HepG2 (cell line): ENCODE data around the gene AIF1. TPM values are rescaled to one million over a fixed set of nuclear protein-coding genes. Genes with fewer than 3 reads are reported as not detected.

ENCODE experiments used
- ATM ChIP-seq: fragments of 450-650 bp; IDR thresholded peaks from 2 replicates; pipeline ENCODE4 v1.7.1; 2017; ENCODE audit warnings: mild to moderate bottlenecking, borderline replicate concordance
- BCL3 ChIP-seq: sonication (generic); formaldehyde crosslinking; IDR thresholded peaks from 2 replicates; pipeline ENCODE4 v1.5.1; 2020; ENCODE audit warnings: mild to moderate bottlenecking, missing genetic modification reagents, moderate library complexity
- CSRNP2 ChIP-seq: sonication (generic); formaldehyde crosslinking; conservative IDR thresholded peaks from 2 replicates; pipeline ENCODE4 v1.8.0; 2022; ENCODE audit warnings: low read depth, missing genetic modification reagents
- DNMT1 ChIP-seq: sonication (generic); formaldehyde crosslinking; IDR thresholded peaks from 2 replicates; pipeline ENCODE4 v1.5.1; 2020; ENCODE audit warnings: mild to moderate bottlenecking, missing genetic modification reagents
- DRAP1 ChIP-seq: IDR thresholded peaks from 2 replicates; pipeline ENCODE4 v1.6.1; 2016; ENCODE audit warnings: missing genetic modification reagents, missing compliant biosample characterization
- GATAD2A ChIP-seq: IDR thresholded peaks from 2 replicates; pipeline ENCODE4 v1.6.1; 2016
- HNF4A ChIP-seq: sonication (generic); formaldehyde crosslinking; IDR thresholded peaks from 2 replicates; pipeline ENCODE4 v1.4.0; 2020; ENCODE audit warnings: missing genetic modification reagents
- JARID2 ChIP-seq: sonication (generic); formaldehyde crosslinking; IDR thresholded peaks from 2 replicates; pipeline ENCODE4 v1.8.1; 2023; ENCODE audit warnings: missing genetic modification reagents, inconsistent platforms; ENCODE audit not compliant: insufficient replicate concordance
- KLF12 ChIP-seq: sonication (generic); formaldehyde crosslinking; IDR thresholded peaks from 2 replicates; pipeline ENCODE4 v1.4.0; 2020; ENCODE audit warnings: missing genetic modification reagents, borderline replicate concordance
- NFE2L1 ChIP-seq: sonication (generic); formaldehyde crosslinking; IDR thresholded peaks from 2 replicates; pipeline ENCODE4 v1.4.0; 2020; ENCODE audit warnings: missing genetic modification reagents, mild to moderate bottlenecking, borderline replicate concordance
- NR3C1 ChIP-seq: sonication (generic); formaldehyde crosslinking; IDR thresholded peaks from 2 replicates; pipeline ENCODE4 v1.4.0; 2020; ENCODE audit warnings: missing genetic modification reagents
- PATZ1 ChIP-seq: sonication (generic); formaldehyde crosslinking; IDR thresholded peaks from 2 replicates; pipeline ENCODE4 v1.4.0; 2020; ENCODE audit warnings: missing genetic modification reagents
- SP1 ChIP-seq, 2 experiments: fragments of 450-650 bp in 1 of 2; sonication (generic) in 1 of 2; formaldehyde crosslinking in 1 of 2; IDR thresholded peaks; 2 replicates each; pipeline versions ENCODE4 v1.4.0 to v1.6.1; 2016 to 2020; ENCODE audit warnings: missing genetic modification reagents in 1 of 2
- TFDP1 ChIP-seq: IDR thresholded peaks from 2 replicates; pipeline ENCODE4 v1.6.1; 2016; ENCODE audit warnings: missing compliant biosample characterization, missing genetic modification reagents, borderline replicate concordance
- TFE3 ChIP-seq: IDR thresholded peaks from 2 replicates; pipeline ENCODE4 v1.6.1; 2016
- YEATS2 ChIP-seq: sonication (generic); formaldehyde crosslinking; IDR thresholded peaks from 2 replicates; pipeline ENCODE4 v1.4.0; 2020; ENCODE audit warnings: missing genetic modification reagents, borderline replicate concordance
- ZFP41 ChIP-seq: sonication (generic); formaldehyde crosslinking; IDR thresholded peaks from 2 replicates; pipeline ENCODE4 v1.4.0; 2020; ENCODE audit warnings: mild to moderate bottlenecking, missing genetic modification reagents, borderline replicate concordance
- ZNF224 ChIP-seq: sonication (generic); formaldehyde crosslinking; IDR thresholded peaks from 2 replicates; pipeline ENCODE4 v1.5.0; 2020; ENCODE audit warnings: mild to moderate bottlenecking, missing genetic modification reagents
- ZNF446 ChIP-seq: sonication (generic); formaldehyde crosslinking; IDR thresholded peaks from 2 replicates; pipeline ENCODE4 v1.5.0; 2020; ENCODE audit warnings: mild to moderate bottlenecking, missing genetic modification reagents
- ZNF652 ChIP-seq: IDR thresholded peaks from 2 replicates; pipeline ENCODE4 v1.6.1; 2016; ENCODE audit warnings: low read depth, borderline replicate concordance
- ZNF775 ChIP-seq: sonication (generic); formaldehyde crosslinking; IDR thresholded peaks from 2 replicates; pipeline ENCODE4 v1.4.0; 2020; ENCODE audit warnings: missing genetic modification reagents, mild to moderate bottlenecking, moderate library complexity, borderline replicate concordance
- polyA plus RNA-seq, 8 experiments: library from polyadenylated mRNA; depleted of rRNA in 3 of 8; stranded (reverse) in 7 of 8; unstranded in 1 of 8; fragments of >200 nt; fragmentation: Illumina TruSeq in 4 of 8; extraction: Trizol in 4 of 8; gene quantifications; 2 replicates each; pipeline versions ENCODE4 v1.2.1 to v1.2.3, GENCODE V29; 2011 to 2016; ENCODE audit warnings: low read depth in 4 of 8, missing spikeins in 1 of 8, mixed read lengths in 1 of 8; ENCODE audit not compliant: insufficient read depth in 1 of 8
- total RNA-seq, 5 experiments: library from RNA; depleted of rRNA; stranded (reverse); fragments of >200 nt; fragmentation: Illumina TruSeq; extraction: Trizol; gene quantifications; 2 replicates each; pipeline ENCODE4 v1.2.3, GENCODE V29; 2016; ENCODE audit warnings: low read depth in 1 of 5

The AIF1 gene
- total and polyA plus RNA-seq, 2 of the 13 experiments (the other 11 are each of a cell fraction or from before 2014, with no cell fraction given), result 1.5 TPM; not detected in 1

- no peak for TF ChIP-seq CSRNP2 (CRISPR knock-in tag)
- no peak for TF ChIP-seq ZNF652 (CRISPR knock-in tag)
- no peak for TF ChIP-seq ZNF775 (CRISPR knock-in tag)
- no peak for TF ChIP-seq DRAP1 (CRISPR knock-in tag)
- no peak for TF ChIP-seq PATZ1 (CRISPR knock-in tag)
- TF ChIP-seq GATAD2A (CRISPR knock-in tag), result peak; percentile 69; the same call in 1 of the 2 replicates
- TF ChIP-seq ATM, result no peak
- TF ChIP-seq ZFP41 (CRISPR knock-in tag), result no peak
- peak; percentile 78 for TF ChIP-seq HNF4A (CRISPR knock-in tag)
- TF ChIP-seq NFE2L1, result no peak
- TF ChIP-seq JARID2 (CRISPR knock-in tag), result no peak
- no peak for TF ChIP-seq SP1 (IDR thresholded peaks at IDR 0.05)
- TF ChIP-seq SP1 (CRISPR knock-in tag; IDR thresholded peaks at IDR 0.05), result no peak
- no peak for TF ChIP-seq TFDP1 (CRISPR knock-in tag)
- TF ChIP-seq ZNF224 (CRISPR knock-in tag), result no peak
- TF ChIP-seq DNMT1 (CRISPR knock-in tag), result no peak
- TF ChIP-seq BCL3 (CRISPR knock-in tag), result no peak
- TF ChIP-seq ZNF446, result no peak
- no peak for TF ChIP-seq KLF12 (CRISPR knock-in tag)
- TF ChIP-seq NR3C1, result no peak
- TF ChIP-seq TFE3, result no peak
- TF ChIP-seq YEATS2, result no peak
These were observed 27.9 kb downstream of the AIF1 start (continued) for GRCh38 chr6:31642798-31643570.
